GM21423 (cell line): Measurements from ENCODE around the gene NUTF2.
A peak's percentile ranks its signal among the peaks of the same experiment; 100 is the strongest.
"Not testable (repeated sequence)": the region's sequence is repeated elsewhere in the genome, so short reads cannot be mapped to it uniquely, and the experiment has no call there.

Source experiments
- ATAC-seq: cut with Tn5 transposase; IDR thresholded peaks from one replicate; pipeline ENCODE4 v1.9.1; 2021; ENCODE audit warnings: mild to moderate bottlenecking, moderate library complexity; ENCODE audit not compliant: unreplicated experiment

NUTF2 gene

DNA sequence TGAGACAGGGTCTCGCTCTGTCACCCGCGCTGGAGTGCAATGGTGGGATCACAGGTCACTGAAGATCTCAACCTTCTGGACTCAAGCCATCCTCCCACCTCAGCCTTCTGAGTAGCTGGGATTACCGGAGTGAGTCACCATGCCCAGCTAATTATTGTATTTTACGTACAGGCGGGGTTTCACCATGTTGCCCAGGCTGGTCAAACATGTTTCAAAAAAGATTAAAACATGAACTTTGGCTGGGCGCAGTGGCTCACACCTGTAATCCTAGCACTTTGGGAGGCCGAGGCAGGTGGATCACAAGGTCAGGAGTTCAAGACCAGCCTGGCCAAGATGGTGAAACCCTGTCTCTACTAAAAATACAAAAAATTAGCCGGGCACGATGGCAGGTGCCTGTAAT is 9.5 kb upstream of the NUTF2 start:
- not testable (repeated sequence) for ATAC-seq

DNA sequence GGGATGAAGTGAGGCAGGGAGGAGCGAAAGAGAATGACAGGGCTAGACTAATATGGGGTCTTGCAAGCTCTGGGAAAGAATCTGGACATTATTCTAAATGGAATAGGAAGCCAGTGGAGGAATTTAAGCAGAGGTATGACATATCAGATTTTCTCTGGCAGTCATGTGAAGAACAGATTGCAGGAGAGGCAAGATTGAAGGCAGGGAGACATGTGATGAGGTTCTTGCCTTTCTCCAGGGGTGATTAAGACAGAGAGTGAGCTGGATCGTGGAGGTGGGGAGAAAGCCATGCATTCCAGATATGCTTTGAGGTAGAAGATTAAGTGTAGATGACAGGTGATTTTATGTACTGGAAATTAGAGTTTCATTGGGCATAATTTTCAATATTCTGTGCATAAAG is 8.9 kb upstream of the NUTF2 start:
- no peak for ATAC-seq

DNA sequence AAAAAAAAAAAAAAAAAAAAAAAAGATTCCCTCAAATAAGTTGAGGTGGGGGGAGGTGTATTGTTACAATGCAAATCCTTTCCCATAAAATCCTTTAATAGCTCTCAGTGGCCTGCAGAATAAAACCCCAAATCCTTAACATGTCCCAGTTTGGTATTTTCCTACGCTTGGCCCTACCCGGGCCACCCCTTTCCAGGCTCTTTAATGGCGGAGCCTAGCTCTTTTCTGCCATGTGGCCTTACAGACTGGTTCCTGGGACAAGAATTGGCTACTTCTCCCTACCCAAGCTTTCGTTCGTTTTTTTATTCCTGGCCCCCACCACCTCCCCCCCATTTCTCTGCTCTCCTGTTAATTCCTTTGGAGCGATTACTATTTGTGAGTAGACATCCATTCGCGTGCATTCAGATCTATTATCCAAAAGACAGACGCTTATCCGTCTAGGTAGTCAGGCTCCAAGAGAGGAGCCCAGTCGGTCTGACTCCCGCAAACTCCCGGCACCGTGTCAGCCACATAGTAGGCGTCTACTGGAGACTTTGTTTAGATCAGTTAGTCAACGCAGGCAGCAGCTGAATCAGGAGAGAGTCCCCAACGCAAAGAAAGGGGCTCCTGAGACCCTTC is 5.4 kb upstream of the NUTF2 start:
- ATAC-seq, result no peak

DNA sequence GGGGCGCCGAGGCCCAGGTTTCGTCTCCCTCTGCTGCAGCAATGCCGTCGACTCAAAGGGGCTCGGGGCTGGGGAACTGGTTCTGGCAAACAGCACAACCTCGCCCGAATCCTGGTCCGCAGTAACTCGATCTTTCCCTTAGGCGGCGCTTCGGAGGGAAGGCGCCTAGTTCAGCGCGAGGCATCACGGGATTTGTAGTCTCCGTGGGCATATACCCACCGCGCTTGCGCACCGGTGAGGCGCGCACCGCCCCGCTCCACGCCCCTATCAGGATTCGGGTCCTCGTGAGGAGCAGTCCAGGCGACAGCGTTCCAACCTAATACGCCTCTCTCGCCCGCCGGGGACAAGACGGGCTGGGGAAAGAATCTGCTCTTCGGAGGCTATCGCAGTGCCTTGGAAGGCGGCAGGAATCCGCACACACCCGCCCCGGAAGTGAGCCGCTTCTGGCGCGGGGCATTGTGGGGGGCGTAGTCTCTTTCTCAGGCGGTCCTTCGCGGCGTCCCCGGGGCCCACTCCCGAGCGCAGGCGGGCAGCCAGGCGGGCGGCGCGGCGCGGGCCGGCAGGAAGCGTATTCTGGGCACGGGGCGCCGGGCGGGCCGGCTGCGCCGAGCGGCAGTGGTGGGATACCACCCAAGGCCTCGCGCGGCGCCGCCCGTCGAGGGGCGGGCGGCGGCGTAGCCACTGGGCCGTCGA is 4.8 kb upstream of the NUTF2 start, which contains the start of gene THAP11:
THAP11 (plus strand) TSS at position 505 of the 693 bp plus-strand sequence. CDS start 235 bp downstream, outside the sequence.
- peak; percentile 41 for ATAC-seq

DNA sequence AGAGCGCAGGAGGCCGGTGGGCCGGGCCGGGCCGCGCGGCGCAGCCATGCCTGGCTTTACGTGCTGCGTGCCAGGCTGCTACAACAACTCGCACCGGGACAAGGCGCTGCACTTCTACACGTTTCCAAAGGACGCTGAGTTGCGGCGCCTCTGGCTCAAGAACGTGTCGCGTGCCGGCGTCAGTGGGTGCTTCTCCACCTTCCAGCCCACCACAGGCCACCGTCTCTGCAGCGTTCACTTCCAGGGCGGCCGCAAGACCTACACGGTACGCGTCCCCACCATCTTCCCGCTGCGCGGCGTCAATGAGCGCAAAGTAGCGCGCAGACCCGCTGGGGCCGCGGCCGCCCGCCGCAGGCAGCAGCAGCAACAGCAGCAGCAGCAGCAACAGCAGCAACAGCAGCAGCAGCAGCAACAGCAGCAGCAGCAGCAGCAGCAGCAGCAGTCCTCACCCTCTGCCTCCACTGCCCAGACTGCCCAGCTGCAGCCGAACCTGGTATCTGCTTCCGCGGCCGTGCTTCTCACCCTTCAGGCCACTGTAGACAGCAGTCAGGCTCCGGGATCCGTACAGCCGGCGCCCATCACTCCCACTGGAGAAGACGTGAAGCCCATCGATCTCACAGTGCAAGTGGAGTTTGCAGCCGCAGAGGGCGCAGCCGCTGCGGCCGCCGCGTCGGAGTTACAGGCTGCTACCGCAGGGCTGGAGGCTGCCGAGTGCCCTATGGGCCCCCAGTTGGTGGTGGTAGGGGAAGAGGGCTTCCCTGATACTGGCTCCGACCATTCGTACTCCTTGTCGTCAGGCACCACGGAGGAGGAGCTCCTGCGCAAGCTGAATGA is 4.0 kb upstream of the NUTF2 start:
- peak; percentile 10 for ATAC-seq

DNA sequence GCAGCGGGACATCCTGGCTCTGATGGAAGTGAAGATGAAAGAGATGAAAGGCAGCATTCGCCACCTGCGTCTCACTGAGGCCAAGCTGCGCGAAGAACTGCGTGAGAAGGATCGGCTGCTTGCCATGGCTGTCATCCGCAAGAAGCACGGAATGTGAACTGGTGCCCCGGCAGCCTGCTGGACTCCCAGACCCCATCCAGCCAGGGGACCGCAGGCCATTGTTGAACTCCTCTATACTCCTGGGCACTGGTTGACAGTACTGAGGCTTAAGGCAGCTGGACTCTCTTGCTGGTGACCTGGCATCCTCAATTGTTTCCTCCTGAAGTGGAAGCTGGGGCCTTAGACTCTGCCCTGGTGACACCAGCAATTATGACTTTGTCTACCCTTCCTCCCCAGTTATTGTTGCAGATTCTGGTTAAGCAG is 3.4 kb upstream of the NUTF2 start:
- ATAC-seq, result no peak

DNA sequence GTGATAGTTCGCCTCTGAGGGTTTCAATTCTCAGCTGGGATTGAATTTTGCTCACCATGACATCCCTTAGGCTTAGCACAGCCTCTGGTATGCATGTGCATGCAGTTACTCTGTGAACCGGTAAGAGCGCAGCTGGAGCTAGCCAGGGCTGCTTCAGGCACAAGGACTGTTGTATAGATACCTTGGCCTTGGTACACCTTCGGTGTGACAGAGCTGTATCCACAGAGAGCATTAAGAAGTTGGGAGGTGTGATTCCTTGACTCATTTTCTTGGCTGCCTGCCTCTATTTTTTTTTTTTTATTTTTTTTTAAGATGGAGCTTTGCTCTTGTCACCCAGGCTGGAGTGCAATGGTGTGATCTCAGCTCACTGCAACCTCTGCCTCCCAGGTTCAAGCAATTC is 2.2 kb upstream of the NUTF2 start:
- ATAC-seq, result no peak

DNA sequence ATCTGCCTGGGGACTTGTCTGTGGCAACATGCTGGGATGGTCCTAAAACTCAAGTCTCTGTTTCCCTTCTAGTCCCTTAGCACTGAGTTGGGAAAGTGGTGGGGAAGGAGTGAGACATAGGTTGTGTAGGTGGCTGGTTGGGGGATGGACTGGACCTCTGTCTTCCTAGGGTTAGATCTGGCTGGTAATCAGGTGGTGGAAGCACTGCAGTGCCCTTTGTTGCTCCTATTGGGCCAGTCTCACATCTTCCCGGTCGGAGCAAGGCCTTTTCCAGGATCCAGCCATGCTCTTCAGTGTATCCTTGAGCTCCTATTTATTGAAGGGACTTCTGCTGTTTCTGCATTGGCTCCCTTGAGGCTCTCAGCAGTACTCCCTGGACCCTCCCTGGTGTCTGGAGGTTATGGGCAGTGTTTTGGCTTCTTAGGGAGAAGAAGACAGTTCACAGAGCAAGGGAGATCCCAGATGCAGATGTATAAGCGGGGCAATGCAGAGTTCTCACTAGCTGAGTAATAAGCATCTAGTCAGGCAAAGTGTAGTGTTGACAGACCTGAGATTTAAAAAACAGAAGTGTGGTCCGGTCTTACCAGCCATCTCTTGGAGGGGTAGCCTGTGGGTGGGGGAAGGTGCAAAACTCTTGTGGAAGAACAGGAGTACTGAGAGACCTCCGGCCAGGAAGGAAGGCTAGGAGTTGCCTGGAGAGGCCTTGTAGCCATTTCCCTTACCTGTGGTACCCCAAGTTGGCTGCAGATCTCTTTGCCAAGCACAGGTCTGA is 1.3 kb upstream of the NUTF2 start:
- no peak for ATAC-seq

DNA sequence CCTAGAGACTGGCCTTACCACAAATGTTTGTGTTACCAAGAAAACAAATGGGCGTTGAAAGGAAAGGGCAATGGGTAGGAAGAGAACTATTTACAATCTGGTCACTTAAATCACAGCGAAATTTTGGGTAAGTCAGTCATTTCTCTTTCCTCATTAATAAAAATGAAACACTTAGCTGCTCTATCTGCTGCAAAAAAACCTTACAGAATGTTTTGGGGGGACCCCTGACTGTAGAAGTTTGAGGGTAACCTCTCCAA is 742 bp upstream of the NUTF2 start:
- no peak for ATAC-seq

DNA sequence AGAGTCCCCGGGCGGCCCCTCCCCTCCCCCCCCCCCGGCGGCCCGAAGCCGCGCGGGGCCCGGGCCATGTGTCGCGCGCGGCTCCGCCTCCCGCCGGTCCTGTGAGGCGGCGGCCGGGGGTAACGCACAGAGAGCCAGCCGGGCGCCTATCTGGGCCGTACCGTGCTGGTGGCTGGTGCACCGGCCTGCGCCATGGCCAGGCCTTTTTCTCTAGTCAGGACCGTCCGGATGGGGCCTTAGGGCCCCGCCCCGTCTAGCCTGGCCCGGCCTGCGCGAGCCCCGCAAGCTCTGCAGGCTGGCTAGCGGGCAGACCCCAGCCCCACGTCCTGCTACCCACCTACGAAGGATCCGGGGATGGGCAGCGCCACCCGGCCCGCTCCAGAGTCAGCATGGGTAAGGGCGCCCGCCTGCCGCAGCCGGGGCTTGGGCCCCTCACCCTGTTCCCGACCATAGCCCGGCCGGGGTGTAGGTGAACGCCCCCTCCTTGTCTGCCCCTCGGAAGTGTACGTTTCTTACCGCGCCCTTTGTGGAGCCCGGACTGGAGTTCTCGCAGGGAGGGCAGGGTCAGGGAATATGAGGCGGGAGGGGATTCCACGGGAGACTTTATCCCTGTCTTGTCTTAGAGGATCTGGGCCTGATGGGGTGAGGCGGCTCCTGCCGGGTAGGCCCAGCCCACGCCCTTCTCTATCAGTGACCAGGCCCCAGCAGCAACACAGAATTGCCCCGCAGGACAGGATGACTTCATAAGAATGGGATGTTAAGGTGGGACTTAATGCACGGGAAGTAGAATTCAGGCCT is 530 bp downstream of the NUTF2 start, which contains the start of gene CENPT:
CENPT (minus strand) TSS at position 630 of the 798 bp plus-strand sequence. CDS start 13,834 bp downstream, outside the sequence.
- ATAC-seq, result peak; percentile 35

DNA sequence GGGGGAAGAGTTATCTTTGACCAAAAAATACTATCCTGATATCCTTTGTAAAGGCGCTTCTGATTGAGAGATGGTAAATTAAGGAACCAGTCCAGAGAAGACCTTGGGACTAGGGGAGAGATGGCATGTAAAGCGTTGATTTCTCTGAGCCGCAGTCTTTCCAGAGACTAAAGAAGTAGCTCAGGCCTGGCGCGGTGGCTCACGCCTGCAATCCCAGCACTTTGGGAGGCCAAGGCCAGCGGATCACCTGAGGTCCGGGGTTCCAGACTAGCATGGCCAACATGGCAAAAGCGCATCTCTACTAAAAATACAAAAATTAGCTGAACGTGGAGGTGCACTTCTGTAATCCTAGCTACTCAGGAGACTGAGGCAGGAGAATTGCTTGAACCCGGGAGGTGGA is 1.4 kb downstream of the NUTF2 start:
- no peak for ATAC-seq

DNA sequence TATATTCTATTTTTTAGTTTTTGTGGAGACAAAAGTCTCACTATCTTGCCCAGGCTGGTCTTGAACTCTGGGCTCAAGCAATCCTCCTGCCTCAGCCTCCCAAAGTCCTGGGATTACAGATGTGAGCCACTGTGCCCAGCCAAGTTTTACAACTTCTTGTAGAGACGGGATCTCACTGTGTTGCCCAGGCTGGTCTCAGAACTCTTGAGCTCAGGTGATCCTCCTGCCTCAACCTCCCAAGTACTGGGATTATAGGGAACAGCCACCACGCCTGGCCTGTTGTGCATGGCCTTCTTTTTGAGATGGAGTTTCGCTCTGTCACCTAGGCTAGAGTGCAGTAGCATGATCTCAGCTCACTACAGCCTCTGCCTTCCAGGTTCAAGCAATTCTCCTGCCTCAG is 6.9 kb downstream of the NUTF2 start:
- no peak for ATAC-seq

DNA sequence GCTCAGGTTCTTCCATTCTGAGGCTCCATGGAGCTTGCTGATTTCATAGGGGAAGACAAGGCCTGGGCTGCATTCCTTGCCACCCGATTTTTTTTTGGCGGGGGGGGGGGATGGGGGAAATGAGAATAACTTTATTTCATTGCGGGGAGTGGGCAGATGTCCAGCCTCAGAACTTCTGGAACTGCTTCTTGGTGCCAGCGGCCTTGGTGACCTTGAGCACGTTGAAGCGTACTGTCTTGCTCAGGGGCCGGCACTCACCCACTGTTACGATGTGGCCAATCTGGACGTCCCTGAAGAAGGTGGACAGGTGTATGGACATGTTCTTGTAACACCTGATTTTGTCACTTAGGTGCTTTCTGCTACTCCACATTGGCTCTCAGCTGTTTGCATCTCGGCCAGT is 9.1 kb downstream of the NUTF2 start:
- no peak for ATAC-seq

DNA sequence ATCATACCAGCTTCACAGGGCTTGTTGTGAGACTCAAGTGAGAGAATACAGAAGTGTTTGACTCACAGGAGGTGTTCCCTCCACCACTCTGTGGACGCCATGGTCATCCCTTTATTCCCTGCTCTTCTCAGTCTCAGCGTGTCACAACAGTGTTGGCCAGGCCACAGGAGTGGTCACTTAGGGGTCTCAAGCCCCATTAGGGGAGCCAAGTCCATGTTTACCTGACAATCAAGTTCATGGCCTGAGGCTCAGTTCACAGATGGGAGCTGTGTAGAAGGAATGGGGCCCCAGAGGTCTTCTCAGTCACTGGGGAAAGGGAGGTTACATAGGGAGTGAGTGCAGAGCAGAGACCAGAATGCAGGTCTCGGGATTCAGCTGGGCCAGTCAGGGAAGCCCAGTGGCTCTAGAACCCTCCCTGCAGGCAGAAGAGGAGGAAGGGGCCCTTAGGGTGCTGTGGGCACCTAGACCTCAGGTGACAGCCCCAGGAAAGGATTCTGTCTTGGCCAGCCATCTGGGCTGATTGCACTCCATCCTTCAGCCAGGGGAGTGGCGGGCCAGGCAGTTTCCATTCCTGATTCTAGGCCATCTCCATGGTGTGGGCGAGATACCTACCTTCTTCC is 10.3 kb downstream of the NUTF2 start:
- ATAC-seq, result no peak

DNA sequence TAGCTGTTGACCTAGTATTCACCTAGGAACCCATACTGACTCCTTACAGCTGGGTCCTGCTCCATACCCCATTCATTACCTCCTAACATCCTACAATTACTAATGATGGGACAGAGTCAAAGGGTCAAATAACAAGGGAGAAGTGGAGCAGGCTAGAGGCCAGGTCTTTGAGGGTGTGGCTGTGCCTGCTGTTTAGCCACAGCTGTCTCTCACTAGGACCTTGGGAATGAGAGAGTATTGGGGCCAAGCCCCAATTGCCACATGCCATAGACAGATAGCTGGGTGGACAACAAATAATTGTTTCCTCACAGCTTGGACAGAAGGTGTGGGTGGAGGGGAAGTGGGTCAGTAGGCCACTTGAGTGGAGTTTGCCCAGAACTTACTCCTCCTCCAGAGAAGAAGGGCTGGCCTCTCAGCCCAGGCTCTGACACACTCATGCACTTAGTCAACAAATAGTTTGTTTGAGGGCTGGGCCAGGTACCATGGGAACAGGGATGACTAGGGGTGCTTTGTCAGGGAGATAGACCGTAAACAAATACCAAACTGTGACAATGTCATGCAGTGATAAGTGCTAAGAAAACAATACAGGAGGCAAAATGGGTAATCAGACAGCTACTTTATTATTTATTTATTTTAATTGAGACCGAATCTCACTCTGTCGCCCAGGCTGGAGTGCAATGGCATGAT is 11.0 kb downstream of the NUTF2 start:
- no peak for ATAC-seq

DNA sequence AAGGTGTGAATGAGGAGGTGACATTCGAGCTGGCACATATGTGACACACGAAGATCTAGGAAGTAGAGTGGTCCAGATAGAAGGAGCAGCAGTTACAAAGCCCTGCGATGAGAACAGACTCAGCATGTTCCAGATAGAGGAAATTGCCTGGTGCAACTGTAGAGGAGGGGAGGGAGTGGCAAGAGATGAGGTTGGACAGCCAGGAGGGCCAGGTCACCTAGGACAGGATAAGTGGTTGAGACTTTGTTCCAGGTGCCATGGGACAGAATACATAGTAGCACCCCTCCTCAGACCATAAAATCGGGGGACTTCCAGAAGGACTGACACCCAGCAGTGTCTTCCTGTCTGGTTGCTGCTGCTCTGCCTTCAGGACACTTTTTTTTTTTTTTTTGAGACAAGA is 11.8 kb downstream of the NUTF2 start:
- no peak for ATAC-seq

DNA sequence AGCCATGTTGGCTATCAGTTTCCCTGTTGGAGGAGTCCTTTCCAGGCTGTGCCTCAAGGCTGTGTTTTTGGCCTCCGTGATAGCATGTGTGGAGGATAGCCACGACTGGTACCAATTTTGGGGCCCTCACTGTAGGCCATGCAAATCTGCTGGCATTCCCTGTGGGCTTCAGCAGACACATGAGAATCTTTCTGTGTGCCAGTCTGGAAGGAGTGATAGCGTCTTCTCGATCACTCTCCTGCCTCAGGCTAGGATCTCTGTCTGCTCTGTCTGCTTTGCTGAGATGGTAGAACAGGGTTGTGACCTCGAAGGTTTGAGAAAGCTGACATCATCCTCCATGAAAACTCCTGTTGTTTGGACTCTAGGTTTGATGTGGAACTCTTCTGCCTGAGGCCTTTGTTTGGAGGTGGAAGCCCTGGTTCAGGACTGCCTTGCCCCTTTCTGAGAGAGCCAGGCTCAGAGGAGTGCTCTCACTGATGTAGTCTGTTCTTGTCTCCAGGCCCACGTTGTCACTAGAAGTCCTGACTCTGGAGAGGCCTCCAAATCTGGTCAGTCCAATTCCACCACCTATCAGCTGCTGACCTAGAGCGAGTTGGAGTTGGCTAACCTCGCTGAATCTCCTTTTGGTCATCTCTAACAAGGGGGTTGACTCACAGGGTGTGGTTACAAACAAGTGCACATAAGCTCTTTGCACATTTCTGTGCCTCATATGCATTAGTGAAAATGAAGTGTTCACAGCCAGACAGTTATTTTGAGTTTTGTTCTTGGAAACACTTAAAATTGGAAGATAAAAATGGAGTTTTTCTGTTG is 14.1 kb downstream of the NUTF2 start:
- no peak for ATAC-seq

DNA sequence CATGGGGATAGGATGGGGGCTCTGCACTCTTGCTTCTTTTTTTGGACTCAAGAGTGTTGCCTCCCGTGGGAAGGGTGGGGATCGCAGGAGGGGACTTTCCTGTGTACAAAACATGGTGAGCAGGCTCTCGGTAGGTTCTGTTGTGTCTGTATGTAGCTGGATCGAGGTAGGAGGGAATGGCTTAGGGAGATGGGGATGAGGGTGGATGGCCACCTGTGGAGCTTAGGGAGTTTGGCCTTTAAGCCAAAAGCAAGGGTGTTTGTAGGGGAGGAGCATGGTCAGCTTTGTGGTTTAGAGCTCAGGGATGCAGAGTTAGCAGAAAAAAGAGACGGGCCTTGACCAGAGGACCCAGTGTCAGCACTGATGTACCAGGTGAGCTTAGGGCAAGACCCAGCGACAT is 15.1 kb downstream of the NUTF2 start:
- ATAC-seq, result no peak
